Common myeloid progenitor, CD34-positive (primary cell): Measurements from ENCODE around the gene MYH7B.

Experiments used
- CTCF ChIA-PET: fragments of 350-600 bp; sonication (Branson Sonifier 250); formaldehyde crosslinking; loops from one replicate; lab custom pipeline; 2021; ENCODE audit warnings: antibody characterized with exemption; lab: Charles Lee
- POLR2A ChIA-PET: fragments of 350-600 bp; sonication (Branson Sonifier 250); formaldehyde crosslinking; loops from one replicate; lab custom pipeline; 2021; ENCODE audit warnings: antibody characterized with exemption; lab: Charles Lee
- DNase-seq, 3 donors: peaks; one replicate each; pipeline versions ENCODE4 v3.0.0 to v3.0.0-alpha.2; 2013
- H3K27ac ChIP-seq, 2 experiments: 1 replicate in 1 of 2; 2 replicates in 1 of 2; pipeline ENCODE4 v1.7.0; 2013; ENCODE audit warnings: inconsistent platforms in 2 of 2, low read length in 2 of 2, mild to moderate bottlenecking in 2 of 2, low read depth in 1 of 2, moderate library complexity in 1 of 2; ENCODE audit not compliant: severe bottlenecking in 2 of 2, insufficient read depth in 1 of 2, poor library complexity in 1 of 2
- H3K27me3 ChIP-seq, 5 experiments: replicated peaks in 2 of 5; 1 replicate in 3 of 5; 2 replicates in 2 of 5; pipeline versions ENCODE4 v1.6.1 to v1.7.0; 2013; ENCODE audit warnings: low read length in 4 of 5, mild to moderate bottlenecking in 2 of 5, moderate library complexity in 2 of 5, inconsistent platforms in 1 of 5; ENCODE audit not compliant: insufficient read depth in 5 of 5, control insufficient read depth in 4 of 5
- H3K36me3 ChIP-seq, 4 experiments: 1 replicate in 2 of 4; 2 replicates in 2 of 4; pipeline versions ENCODE4 v1.6.1 to v1.7.0; 2013; ENCODE audit warnings: low read length in 3 of 4, control low read depth in 1 of 4, mild to moderate bottlenecking in 1 of 4; ENCODE audit not compliant: control insufficient read depth in 4 of 4, insufficient read depth in 4 of 4
- H3K4me1 ChIP-seq, 4 experiments: 1 replicate in 3 of 4; 2 replicates in 1 of 4; pipeline versions ENCODE4 v1.6.1 to v1.7.1; 2013; ENCODE audit warnings: low read length in 3 of 4, mild to moderate bottlenecking in 3 of 4, control low read depth in 1 of 4, inconsistent platforms in 1 of 4, moderate library complexity in 1 of 4; ENCODE audit not compliant: control insufficient read depth in 4 of 4, insufficient read depth in 4 of 4; ENCODE audit errors: control extremely low read depth in 1 of 4
- H3K4me3 ChIP-seq, 7 experiments: 1 replicate in 4 of 7; 2 replicates in 3 of 7; pipeline versions ENCODE4 v1.5.1 to v1.7.0; 2013; ENCODE audit warnings: mild to moderate bottlenecking in 7 of 7, low read length in 6 of 7, moderate library complexity in 6 of 7, inconsistent platforms in 2 of 7, low read depth in 2 of 7, control low read depth in 1 of 7; ENCODE audit not compliant: insufficient read depth in 4 of 7, control insufficient read depth in 1 of 7; ENCODE audit errors: extremely low read depth in 1 of 7
- H3K9me3 ChIP-seq, 5 experiments: 1 replicate in 4 of 5; 2 replicates in 1 of 5; pipeline versions ENCODE4 v1.6.1 to v1.7.1; 2013; ENCODE audit warnings: low read length in 4 of 5, mild to moderate bottlenecking in 2 of 5, inconsistent platforms in 1 of 5, low read depth in 1 of 5, moderate library complexity in 1 of 5; ENCODE audit not compliant: control insufficient read depth in 4 of 5, insufficient read depth in 2 of 5; ENCODE audit errors: control extremely low read depth in 1 of 5
- WGBS: methylation state at CpG from one replicate; pipeline ENCODE4 v1.1.5; 2013; ENCODE audit not compliant: insufficient coverage; 5-methylcytosine and 5-hydroxymethylcytosine counted together

The MYH7B gene

GRCh38 chr20:34943808-34944567 is 11.7 kb upstream of the MYH7B start:
- no peaks in the 10 kb centered on the region for H3K27me3 ChIP-seq
- DNase-seq = no peak
- H3K36me3 ChIP-seq = peaks cover 15 to 57% (median 35%) of the 10 kb centered on the region in 4 experiments
- no peak overlapping the region for H3K27ac ChIP-seq
- 95% methylated on average over 2 of the region's 2 CpGs for WGBS
- ChIA-PET POLR2A (no interaction called here), CTCF (interaction anchor here (1.1 to 6.3 kb wide), 4 partner anchors 12 to 69 kb away, joined by 3 to 42 read pairs (median 4); partner anchors contain the start of genes ACSS2, GGT7, GSS and MYH7B)
- no peak overlapping the region for H3K4me3 ChIP-seq
- no peaks in the 10 kb centered on the region for H3K9me3 ChIP-seq
- peaks cover 0 to 25% (median 12%) of the 10 kb centered on the region in 4 experiments for H3K4me1 ChIP-seq

DNA sequence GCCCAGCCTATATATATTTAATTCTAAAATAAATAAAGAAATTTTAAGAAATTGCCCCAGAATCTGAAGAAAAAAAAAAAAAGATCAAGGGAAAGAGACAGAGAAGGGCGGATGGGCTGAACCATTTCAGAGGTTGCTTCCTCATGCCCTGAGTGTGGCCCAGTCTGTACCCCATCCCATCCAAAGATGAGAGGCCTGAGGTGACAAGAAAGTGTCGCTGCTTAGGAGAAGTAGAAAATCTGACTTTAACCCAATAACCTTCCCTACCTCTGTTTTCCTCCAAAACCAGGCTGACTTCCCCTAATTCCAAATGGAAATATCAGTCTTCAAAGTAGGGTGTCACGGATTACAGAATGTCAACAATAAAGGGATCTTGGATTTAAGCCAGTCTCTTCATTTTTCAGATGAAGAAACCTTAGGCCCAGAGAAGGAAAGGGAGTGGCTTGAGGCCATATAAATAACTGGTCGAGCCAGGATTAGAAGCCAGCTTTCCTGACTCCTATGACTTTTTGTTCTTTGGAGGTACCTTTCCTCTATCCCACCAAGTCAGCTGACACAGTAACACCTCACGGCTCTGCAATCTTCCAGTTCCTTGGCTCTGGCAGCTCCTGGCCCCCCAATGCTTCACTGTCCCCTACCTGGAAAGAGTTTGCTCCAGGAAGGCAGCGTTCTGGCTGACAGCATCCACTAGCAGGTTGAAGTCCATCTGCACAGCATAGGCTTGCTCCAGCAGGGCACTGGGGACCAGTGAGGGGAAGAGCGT is 10.2 kb upstream of the MYH7B start:
- no peak for DNase-seq
- H3K4me1 ChIP-seq = peaks cover 0 to 10% (median 4%) of the 10 kb centered on the region in 4 experiments
- H3K4me3 ChIP-seq = no peak overlapping the region
- peaks cover 15 to 66% (median 36%) of the 10 kb centered on the region in 4 experiments for H3K36me3 ChIP-seq
- no peaks in the 10 kb centered on the region for H3K9me3 ChIP-seq
- ChIA-PET CTCF (interaction anchor here (1.4 kb wide), 1 partner anchor 27 kb away, joined by 3 read pairs; no protein-coding TSS in a partner anchor), POLR2A (no interaction called here)
- no peaks in the 10 kb centered on the region for H3K27me3 ChIP-seq
- no peak overlapping the region for H3K27ac ChIP-seq
- WGBS = 97% methylated on average over 3 of the region's 7 CpGs

GRCh38 chr20:34946661-34947060 is 9.0 kb upstream of the MYH7B start:
- no peaks in the 10 kb centered on the region for H3K27me3 ChIP-seq
- no peak for DNase-seq
- H3K27ac ChIP-seq = no peak overlapping the region
- 100% methylated on average over 2 of the region's 3 CpGs for WGBS
- ChIA-PET CTCF (no interaction called here), POLR2A (no interaction called here)
- no peak overlapping the region for H3K4me3 ChIP-seq
- no peaks in the 10 kb centered on the region for H3K9me3 ChIP-seq
- peaks cover 0 to 2% (median under 1%) of the 10 kb centered on the region in 4 experiments for H3K4me1 ChIP-seq
- peaks cover 15 to 67% (median 38%) of the 10 kb centered on the region in 4 experiments for H3K36me3 ChIP-seq

DNA sequence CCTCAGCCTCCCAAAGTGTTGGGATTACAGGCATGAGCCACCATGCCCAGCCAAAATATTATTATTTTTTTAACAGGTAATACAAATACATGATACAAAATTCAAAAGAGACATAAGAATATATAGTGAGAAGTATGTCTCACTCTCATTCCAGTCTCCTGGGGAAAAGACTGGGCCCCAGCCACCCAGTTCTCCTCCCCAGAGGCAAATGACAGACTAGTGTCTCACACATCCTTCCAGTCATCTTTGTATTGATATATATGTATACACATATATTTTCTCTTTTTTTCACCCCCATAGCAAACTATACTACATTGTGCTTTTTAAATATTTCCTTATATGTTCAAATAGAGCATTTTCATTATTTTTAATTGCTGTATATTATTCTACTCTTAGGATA is 8.3 kb upstream of the MYH7B start:
- ChIA-PET POLR2A (no interaction called here), CTCF (no interaction called here)
- Histone ChIP-seq H3K4me3 (no peak overlapping the region), H3K9me3 (no peaks in the 10 kb centered on the region), H3K27ac (no peak overlapping the region), H3K27me3 (no peaks in the 10 kb centered on the region), H3K36me3 (peaks cover 15 to 61% (median 36%) of the 10 kb centered on the region in 4 experiments), H3K4me1 (no peaks in the 10 kb centered on the region)
- DNase-seq = no peak

DNA sequence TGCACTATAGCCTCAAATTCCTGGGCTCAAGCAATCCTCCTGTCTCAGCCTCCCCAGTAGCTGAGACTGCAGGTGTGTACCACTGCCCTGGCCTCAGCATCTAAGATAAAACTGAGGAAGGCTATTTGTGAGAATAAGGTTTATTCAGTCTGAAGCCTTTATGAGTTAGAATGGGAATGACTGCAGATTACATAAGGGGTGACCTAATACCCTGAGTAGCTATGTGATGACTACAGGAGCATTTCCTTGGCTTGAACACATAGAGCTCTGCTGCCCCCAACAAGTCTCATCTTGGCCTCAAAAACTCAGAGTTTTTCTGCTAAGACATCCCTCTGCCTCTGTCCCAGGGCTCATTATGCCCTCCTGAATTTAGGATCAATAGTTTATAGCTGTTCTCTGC is 7.6 kb upstream of the MYH7B start:
- ChIA-PET POLR2A (no interaction called here), CTCF (interaction anchor here (1.2 kb wide), 1 partner anchor 9 kb away, joined by 4 read pairs; no protein-coding TSS in a partner anchor)
- Histone ChIP-seq H3K4me1 (no peaks in the 10 kb centered on the region), H3K36me3 (peaks cover 15 to 55% (median 29%) of the 10 kb centered on the region in 4 experiments), H3K4me3 (no peak overlapping the region), H3K27ac (no peak overlapping the region), H3K27me3 (no peaks in the 10 kb centered on the region), H3K9me3 (no peaks in the 10 kb centered on the region)
- DNase-seq = no peak

DNA sequence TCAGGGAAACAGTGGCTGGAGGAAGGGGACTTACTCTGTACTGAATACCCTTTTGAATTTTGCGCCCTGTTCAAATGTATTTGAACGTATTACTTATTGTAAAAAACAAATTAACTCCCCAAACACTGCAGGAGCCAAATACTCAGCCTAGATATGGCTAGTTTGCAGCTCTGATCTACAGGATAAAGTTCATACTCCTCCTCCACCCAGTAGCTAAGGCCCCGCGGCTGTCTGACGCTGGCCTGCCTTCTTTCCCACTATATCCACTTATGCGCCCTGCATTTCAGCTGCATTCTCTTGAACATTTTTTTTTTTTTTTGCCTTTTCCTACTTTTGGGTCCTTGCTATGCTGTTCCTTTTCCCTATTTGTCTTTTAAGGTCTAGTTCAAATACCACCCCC is 6.5 kb upstream of the MYH7B start:
- WGBS = 97% methylated on average over 6 of the region's 6 CpGs

More for the DNA sequence above, 6.5 kb upstream of the MYH7B start:
- H3K27ac ChIP-seq = no peak overlapping the region
- no peaks in the 10 kb centered on the region for H3K4me1 ChIP-seq
- no peak overlapping the region for H3K4me3 ChIP-seq
- H3K36me3 ChIP-seq = peaks cover 9 to 45% (median 22%) of the 10 kb centered on the region in 4 experiments
- no peaks in the 10 kb centered on the region for H3K27me3 ChIP-seq
- DNase-seq = no peak
- ChIA-PET CTCF (interaction anchor here (1.1 to 1.2 kb wide), 2 partner anchors 9 to 10 kb away, joined by 3 to 4 read pairs; no protein-coding TSS in a partner anchor), POLR2A (interaction anchor here (0.7 kb wide), 1 partner anchor 18 kb away, joined by 3 read pairs; no protein-coding TSS in a partner anchor)
- no peaks in the 10 kb centered on the region for H3K9me3 ChIP-seq
